ENCODE data around the gene FUZ.

- TF ChIP-seq CTCF (IDR thresholded peaks at IDR 0.05) (no peak), POLR2A (IDR thresholded peaks at IDR 0.05) (no peak), EP300 (IDR thresholded peaks at IDR 0.05) (no peak)
Observed at GRCh38 chr19:49824662-49825061, 11.6 kb upstream of the FUZ start.

Data from upper lobe of left lung (tissue), 4 donors.